Colon (tissue), 2 donors: Measurements from ENCODE around the gene CDH4.

Source experiments
- FAIRE-seq: peaks from 2 replicates; lab custom pipeline; 2012; peaks lifted over from hg19 to GRCh38; lab: Jason Lieb, UNC
- donor health status: control.
- donor health status: control.

CDH4 gene

GRCh38 chr20:61822396-61822795, 570.3 kb downstream of the CDH4 start:
- no peak for FAIRE-seq

GRCh38 chr20:61823242-61823641, 571.2 kb downstream of the CDH4 start:
- no peak for FAIRE-seq

GRCh38 chr20:61828891-61829290, 576.8 kb downstream of the CDH4 start:
- no peak for FAIRE-seq

GRCh38 chr20:61829526-61829925, 577.5 kb downstream of the CDH4 start:
- no peak for FAIRE-seq

GRCh38 chr20:61830241-61830930, 578.3 kb downstream of the CDH4 start:
- FAIRE-seq = no peak

GRCh38 chr20:61830991-61831390, 578.9 kb downstream of the CDH4 start:
- FAIRE-seq = no peak

GRCh38 chr20:61832181-61832580, 580.1 kb downstream of the CDH4 start:
- FAIRE-seq = no peak

- FAIRE-seq = no peak
These were observed 581.9 kb downstream of the CDH4 start for GRCh38 chr20:61833807-61834610.

- no peak for FAIRE-seq
These were observed 583.2 kb downstream of the CDH4 start for GRCh38 chr20:61835301-61835700.

- no peak for FAIRE-seq
These were observed 583.8 kb downstream of the CDH4 start for GRCh38 chr20:61835791-61836350.

- FAIRE-seq = no peak
These were observed 585.1 kb downstream of the CDH4 start for GRCh38 chr20:61837200-61837599.

GRCh38 chr20:61839223-61839911, 587.3 kb downstream of the CDH4 start:
- FAIRE-seq = no peak

- FAIRE-seq = no peak
These were observed 588.1 kb downstream of the CDH4 start for GRCh38 chr20:61839912-61840778.

- FAIRE-seq = no peak
These were observed 588.9 kb downstream of the CDH4 start for GRCh38 chr20:61840779-61841455.

- no peak for FAIRE-seq
These were observed 589.5 kb downstream of the CDH4 start for GRCh38 chr20:61841551-61841950.

- FAIRE-seq = no peak
These were observed 589.9 kb downstream of the CDH4 start for GRCh38 chr20:61841966-61842365.

- no peak for FAIRE-seq
These were observed 592.6 kb downstream of the CDH4 start for GRCh38 chr20:61844621-61845020.

- FAIRE-seq = no peak
These were observed 593.2 kb downstream of the CDH4 start for GRCh38 chr20:61845233-61845671.

GRCh38 chr20:61846074-61846473, 594.0 kb downstream of the CDH4 start:
- no peak for FAIRE-seq

- no peak for FAIRE-seq
These were observed 594.8 kb downstream of the CDH4 start for GRCh38 chr20:61846741-61847419.

- no peak for FAIRE-seq
These were observed 595.3 kb downstream of the CDH4 start for GRCh38 chr20:61847420-61847748.
